GM21526 (cell line): ENCODE results near the gene GRAMD4.
"Not testable (repeated sequence)": the region's sequence is repeated elsewhere in the genome, so short reads cannot be mapped to it uniquely, and the experiment has no call there.

Experiments
- ATAC-seq: cut with Tn5 transposase; IDR thresholded peaks from one replicate; pipeline ENCODE4 v1.9.1; 2021; ENCODE audit warnings: moderate library complexity; ENCODE audit not compliant: unreplicated experiment, low FRiP score

Gene GRAMD4

DNA sequence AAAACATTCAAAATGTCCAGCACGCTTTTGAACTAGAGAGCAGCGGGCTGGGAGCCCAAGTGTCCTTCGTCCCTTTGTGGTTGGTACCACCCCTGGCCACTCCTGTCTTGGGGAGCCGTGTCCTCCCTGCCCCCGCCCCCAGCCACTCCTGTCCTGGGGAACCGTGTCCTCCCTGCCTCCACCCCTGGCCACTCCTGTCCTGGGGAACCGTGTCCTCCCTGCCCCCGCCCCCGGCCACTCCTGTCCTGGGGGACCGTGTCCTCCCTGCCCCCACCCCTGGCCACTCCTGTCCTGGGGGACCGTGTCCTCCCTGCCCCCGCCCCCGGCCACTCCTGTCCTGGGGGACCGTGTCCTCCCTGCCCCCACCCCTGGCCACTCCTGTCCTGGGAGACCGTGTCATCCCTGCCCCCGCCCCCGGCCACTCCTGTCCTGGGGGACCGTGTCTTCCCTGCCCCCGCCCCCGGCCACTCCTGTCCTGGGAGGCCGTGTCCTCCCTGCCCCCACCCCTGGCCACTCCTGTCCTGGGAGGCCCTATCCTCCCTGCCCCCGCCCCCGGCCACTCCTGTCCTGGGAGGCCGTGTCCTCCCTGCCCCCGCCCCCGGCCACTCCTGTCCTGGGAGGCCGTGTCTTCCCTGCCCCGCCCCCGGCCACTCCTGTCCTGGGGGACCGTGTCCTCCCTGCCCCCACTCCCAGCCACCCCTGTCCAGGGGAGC, 14.9 kb downstream of the GRAMD4 start:
- ATAC-seq: not testable (repeated sequence)

DNA sequence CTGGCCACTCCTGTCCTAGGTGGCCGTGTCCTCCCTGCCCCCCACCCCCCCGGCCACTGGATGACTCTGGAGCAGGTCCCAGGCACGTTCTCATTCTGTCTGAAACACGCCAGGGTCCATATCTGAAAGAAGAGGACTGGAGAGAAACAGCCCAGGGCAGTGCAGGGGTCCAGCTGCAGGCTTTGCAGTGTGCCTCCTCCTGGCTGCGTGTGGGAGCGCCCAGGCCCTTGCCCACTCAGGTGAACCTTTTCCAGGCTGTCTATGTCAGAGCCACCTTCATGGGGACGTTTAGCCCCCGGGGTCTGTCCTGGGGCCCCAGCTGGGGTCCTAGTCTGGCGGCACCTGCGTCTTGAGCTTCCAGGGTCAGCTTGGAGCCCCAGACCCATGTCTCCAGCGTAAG, 15.6 kb downstream of the GRAMD4 start:
- ATAC-seq: no peak

DNA sequence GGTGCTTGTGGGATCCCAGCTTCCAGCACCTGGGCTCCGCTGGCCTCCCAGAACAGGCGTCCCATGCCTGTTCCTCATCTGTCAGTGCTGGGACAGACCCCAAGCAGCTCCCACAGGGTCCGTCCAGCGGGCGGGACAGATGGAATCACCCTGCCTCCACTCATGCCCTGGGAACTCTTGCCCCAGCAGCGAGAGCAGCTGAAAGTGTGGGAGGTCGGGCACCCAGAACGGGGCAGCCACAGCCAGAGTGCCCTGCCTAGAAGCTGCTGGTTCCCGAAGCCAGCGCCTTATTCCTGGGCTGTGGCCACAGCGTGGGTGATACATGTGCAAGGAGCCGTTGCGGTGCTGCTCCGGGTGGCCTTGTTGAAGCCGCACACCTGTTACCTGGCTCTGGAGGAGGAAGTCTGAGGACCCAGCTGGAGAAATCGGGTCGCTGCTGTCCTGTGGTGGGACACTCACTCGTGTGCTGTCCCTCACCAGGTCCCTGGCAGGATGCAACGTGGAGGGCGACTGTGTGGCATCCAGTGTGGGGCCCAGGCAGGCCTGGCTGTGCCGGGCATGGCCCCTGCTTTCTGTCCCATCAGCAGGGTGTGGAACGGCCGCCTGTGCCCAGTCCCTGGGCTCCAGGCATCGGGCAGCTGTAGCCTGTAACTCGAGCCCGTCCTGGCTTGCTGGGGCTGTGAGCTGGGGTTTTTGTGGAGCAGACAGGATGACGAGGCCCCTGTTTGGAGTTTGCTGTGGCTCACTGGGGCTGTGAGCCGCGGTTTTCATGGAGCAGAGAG, 16.2 kb downstream of the GRAMD4 start:
- no peak for ATAC-seq

DNA sequence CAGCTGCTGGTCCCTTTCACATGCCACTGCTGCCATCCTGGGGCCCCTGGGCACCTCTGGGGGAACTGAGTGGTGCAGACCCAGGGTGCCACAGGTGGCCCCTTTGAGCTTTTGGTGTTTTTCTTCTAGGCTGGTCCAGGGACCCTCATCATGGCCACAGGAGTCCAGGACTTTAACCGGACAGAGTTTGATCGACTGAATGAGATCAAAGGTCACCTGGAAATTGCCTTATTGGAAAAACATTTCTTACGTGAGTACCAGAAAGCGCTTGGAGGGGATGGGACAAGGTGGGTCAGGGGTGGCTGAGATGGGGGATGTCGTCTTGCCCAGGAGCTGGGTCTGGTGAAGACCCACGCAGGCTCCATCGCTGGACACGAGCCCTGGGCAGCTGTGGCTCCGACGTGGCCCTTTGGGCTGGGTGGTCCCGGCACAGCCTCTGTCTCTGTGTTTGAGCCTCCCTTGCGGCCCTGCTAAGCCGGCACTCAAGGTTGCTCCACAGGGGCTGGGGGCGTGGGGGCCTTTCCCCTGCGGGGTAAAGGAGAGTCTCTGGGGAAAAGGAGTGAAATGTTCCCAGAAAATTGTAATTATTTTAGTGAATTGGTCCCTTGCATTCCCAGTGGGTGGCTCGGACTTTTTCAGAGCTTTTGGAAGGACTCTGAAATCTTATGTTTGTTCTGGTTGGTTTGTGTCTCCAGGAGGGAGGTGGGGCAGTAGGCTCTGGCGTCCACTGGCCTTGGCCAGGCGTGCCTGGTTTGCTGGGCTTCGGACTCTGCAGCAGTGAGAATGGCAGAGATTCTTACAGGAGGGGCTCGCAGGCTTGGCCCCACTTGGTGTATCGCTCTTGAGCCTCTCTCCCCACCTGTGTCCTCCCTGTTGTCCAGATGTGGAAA, 17.8 kb downstream of the GRAMD4 start:
- no peak for ATAC-seq

DNA sequence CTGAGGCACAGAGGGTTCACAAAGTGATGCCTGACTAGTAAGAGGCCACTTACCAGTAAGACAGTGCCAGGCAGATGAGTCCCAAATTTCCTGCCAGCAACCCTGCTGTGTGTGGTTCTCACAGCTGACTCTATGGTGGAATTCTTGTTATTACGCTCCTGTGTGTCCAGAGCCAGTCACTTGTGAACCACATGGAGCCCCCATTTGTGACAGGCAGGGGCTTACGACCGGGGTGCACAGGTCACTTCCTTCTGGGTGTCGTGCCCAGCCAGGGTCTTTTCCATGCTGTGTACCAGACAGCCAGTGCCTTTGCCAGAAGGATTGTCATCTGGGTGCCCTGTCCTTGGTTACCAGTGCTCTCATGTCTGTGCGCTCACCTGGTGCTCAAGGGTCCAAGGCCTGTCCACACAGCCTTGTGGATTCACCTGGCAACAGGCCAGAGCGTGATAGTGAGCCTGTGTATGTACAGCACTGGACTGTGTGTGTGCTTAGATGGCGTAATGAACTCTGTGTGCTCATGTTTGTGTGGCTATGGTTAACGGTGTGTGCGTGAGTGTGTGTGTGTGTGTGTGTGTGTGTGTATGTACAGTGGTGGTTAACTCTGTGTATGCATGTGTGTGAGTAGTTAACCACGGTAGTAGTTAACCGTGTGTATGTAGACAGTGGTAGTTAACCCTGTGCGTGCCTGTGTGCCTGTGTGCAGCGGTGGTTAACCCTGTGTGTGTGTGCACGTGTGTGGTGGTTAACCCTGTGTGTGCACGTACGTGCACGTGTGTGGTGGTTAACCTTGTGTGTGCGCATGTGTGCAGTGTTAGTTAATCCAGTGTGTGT, 18.6 kb downstream of the GRAMD4 start:
- no peak for ATAC-seq

DNA sequence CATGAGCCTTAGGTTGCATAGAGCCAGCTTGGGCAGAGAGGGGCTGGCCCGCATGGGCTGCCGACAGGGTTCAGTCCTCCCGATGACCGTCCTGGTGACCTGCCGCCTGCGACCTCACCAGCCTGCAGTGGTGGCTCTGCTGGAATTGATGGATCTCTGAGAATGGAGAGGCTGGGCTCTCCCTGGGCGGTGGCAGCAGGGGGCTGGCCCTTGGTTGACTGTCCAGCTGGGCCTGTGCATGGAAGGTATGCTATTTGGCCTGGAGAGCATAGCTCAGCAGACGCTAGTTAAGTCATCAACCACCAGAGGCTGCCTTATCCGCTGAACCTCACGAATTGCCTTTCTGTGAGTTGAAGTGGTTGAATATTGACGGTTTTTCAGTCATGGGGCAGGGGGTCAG, 19.7 kb downstream of the GRAMD4 start:
- no peak for ATAC-seq

DNA sequence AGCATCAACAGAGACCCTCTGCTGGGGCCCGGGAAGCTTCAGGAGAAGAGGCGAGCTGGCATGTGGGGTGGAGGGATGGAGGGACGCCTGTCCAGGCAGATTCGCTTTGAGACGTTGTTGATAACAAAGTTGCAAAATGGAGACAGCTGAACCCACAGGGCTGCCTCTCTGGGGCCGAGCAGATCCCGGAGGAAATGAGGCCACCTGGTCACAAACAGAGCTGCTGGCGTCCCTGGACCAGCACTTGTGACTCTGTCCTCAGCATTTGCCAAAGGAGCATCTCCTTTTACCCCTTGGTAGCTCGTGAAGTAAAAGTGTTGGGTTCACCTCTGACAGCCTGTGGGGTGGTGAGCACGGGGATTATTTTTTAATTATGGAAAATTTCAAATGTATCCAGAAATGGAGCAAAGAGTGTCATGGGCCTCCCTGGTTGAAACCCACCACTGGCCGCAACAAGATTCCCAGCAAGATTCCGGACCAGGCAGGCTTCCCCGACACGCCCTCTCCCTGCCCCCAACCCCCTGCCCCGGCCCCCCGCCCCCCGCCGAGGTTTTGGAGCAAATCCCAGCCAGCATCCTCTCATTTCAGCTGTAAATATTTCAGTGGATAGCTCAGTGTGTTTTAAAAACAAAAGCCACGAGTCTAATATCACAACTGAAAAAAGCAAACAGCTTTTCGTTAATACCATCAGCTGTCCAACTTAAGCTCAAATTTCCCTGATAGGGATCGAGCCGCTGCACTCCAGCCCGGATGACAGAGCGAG, 20.3 kb downstream of the GRAMD4 start:
- ATAC-seq: no peak

DNA sequence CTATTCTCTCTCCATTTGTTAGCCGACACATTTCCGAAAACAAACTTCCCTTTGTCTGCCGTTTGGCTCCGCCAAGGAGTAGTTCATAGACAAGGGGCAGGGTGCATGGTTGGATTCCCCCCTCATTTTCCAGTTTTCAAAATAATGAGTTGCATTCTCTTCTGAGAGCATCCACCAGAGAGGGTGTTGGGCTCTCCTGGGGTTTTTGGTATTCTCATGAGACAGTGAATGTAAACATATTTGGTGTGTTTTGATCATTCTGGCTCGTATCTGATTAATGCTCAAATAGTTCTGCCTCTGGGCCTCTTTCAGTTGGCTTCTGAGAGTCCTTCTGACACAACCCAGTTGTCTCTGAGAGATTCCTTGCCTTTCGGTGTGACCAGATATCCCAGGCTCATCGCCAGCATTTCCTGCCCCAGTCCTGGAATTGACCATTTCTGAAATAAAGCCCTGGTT, 21.7 kb downstream of the GRAMD4 start:
- ATAC-seq: no peak

DNA sequence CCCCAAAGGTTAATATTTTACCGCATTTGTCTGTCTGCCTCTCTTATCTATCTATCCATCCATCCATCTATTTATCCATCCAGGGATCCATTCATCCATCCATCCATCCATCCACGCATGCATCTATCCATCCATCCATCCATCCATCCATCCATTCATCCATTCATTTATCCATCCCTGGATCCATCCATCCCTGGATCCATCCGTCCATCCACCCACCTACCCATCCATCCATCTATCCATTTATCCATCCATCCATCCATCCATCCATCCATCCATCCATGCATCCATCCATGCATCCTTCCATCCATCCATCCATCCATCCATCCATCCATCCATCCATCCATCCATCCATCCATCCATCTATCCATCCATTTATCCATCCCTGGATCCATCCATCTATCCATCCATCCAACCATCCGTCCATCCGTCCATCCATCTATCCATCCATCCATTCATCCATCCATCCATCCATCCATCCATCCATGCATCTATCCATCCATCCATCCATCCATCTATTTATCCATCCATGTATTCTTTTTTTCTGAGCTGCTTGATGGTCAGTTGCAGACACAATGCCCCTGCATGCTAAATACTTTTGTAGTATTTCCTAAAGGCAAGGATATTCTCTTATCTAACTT, 22.8 kb downstream of the GRAMD4 start:
- ATAC-seq: not testable (repeated sequence)

DNA sequence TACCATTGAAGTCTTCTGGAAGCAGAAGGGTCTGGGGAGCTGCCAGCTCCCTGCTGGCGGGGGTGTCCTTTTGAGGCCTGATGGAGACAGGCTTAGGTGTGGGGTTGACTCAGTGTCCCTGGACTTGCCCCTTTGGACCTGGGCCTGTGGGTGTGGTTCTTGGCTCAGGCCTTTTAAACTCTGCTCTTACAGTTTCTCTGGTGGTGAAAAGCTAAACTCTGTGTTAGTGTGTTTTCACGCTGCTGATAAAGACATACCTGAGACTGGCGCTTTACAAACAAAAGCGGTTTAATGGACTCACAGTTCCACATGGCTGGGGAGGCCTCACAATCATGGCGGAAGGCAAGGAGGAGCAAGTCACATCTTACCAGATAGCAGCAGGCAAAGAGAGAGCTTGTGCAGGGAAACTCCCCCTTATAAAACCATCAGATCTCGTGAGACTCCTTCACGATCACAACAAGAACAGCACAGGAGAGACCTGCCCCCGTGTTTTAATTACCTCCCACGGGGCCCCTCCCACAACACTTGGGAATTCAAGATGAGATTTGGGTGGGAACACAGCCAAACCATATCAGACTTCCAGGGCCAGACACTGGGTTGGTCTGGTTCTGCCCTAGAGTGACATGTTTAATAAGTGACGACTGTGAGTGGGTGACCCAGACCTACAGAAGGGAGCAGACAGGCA, 26.5 kb downstream of the GRAMD4 start:
- no peak for ATAC-seq

DNA sequence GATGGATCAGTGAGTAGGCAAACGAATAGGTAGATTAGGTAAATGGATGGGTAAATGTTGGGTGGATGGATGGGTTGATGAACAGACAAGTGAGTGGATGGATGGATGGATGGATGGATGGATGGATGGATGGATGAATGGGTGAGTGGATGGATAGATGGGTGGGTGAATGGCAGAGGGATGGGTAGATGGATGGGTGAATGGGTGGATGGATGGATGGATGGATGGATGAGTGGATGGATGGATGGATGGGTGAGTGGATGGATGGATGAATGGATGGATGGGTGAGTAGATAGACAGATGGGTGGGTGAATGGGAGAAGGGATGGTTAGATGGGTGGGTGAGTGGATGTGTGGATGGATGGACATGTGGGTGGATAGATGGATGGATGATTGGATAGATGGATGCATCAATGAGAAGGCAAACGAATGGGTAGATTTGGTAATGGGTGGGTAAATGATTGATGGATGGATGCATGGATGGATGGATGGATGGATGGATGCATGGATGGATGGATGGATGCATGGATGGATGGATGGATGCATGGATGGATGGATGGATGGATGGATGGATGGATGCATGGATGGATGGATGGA, 28.1 kb downstream of the GRAMD4 start:
- ATAC-seq: not testable (repeated sequence)

DNA sequence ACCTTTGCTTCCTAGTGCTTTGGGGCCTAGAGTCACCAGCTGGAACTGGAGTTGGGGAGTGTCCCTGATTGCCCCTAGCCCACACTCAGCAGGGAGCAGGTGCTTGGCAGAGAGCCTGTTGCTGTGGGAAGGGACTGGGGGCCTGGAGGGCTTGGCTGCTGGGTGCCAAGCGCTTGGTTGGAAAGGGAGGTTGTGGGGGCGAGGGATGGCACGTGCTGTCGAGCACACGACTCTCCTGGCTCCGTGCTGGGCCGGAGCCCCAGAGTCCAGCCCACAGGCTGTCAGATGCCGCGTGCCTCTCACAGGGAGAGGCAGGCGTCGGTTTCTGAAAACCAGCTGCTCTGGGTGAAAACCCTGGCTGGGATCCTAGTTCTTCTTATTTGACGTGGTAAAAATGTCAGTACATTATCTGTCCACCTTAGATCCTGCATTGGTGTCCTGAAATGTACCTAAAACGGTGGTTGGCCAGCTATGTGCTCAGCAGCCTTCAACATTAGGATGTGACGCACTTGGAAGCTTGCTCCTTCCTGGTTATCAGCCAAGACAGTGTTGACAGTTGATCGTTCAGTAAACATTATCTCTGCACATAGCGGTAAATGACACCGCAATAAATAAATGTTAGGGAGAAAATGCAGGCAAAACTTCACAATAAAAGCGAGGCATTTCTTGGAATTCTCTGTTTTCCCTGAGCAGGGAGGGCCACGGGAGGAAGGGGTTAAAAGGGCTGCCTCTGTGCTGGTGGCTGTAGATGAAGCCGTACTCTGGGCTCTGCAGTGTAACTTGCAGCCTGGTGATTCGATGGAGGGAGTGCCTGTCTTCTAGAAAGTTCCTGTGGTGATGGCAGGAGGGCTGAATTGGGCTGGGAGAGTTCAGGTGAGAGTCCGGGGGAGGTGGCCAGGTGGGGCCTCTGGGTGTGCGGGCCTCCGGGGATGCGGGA, 29.2 kb downstream of the GRAMD4 start:
- no peak for ATAC-seq

DNA sequence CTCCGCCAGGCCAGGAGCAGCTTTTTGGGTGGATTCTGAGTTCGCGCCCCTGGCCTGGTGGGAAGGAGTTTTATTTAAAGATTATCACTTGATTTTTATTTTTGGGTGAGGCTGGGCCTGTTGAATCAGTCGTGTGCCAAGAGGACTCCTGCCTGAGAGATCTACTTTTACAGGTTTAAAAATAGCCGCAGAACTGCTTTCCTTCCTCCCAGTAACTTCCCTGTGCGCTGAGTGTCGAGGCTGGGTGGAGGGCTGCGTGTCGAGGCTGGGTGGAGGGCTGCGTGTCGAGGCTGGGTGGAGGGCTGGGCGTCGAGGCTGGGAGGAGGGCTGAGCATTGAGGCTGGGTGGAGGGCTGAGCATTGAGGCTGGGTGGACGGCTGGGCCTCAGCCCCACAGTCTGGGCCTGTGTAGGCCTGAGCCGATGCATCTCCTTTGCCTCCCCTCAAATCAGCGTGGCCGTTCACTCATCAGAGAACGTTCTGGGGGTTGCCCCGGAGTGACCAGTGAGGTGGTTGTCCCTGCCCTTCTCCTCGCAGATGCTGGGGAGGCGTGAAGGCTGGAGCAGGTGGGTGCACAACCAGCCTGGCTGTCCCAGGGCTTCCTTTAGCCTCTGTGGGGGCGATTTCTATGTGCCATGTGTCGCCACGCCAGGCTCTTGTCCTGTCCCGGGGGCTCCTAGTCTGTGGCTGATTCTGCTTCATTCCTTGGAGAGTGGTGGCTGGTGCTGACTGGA, 30.1 kb downstream of the GRAMD4 start:
- no peak for ATAC-seq

DNA sequence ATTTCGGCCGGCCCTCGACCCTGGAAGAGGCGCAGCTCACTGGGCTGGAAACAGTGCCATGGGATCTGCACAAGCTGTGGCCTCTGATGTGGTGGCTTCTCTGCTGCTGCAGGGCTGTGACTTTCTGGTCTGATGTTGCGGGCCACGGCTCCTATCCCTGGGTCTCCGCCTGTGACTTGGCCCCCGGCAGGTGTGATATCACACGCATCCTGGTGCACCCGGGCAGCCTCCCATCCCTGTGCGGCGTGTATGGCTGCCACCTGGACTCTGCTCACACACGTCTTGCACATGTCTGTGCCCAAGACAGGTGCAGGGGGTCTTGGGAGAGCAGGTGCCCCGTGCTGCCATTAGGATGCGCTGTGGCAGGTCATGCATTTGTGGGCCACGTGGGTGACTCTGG, 31.1 kb downstream of the GRAMD4 start:
- ATAC-seq: no peak

DNA sequence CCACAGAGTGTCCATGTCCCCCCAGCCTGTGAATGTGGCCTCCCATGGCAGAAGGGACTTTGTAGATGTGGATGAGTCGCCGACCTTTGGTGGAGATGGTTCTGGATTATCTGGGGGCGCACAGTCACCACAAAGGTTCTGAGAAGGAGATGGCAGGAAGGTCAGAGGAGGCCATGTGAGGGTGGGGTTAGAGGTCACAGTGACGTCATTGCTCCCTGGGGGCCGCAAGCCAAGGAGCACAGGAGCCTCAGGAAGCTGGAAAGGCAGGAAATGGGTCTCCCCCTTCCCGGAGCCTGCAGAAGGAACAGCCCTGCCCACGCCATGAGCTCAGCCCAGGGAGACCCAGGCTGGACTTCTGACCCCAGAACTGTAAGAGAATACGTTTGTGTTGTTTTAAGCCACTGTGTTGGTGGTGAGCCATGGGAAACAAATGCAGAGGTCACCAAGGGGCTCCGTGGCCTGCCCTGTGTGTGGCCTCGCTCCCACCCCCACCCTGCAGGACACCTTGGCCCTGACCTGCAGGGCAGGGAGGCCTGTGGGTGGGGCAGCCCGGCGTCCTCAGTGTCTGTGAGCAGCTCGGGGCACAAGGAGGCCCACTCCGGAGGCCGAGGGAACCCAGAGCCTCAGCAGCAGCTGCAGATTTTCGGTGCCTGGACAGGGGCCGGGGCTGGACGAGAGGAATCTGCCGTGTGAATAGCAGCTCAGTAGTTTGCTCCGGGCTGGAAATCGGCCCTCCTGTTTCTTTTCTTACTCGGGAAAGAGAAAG, 32.1 kb downstream of the GRAMD4 start:
- no peak for ATAC-seq
